Astrocyte (in vitro differentiated cells and primary cell): Measurements from ENCODE around the gene RHBG. TPM values are rescaled to one million over a fixed set of nuclear protein-coding genes. Genes with fewer than 3 reads are reported as not detected.
"Not testable (repeated sequence)": the region's sequence is repeated elsewhere in the genome, so short reads cannot be mapped to it uniquely, and the experiment has no call there.

Experiments
- DNase-seq: peaks from one replicate; pipeline ENCODE4 v3.0.0-alpha.2; 2010; ENCODE audit warnings: low read depth
- FAIRE-seq: peaks from 2 replicates; lab custom pipeline; 2011; peaks lifted over from hg19 to GRCh38; lab: Jason Lieb, UNC
- H2AFZ ChIP-seq: 2 replicates; pipeline ENCODE4 v1.6.0; 2012; ENCODE audit warnings: low read depth, low read length, inconsistent platforms
- H3K27ac ChIP-seq: 2 replicates; pipeline ENCODE4 v1.5.1; 2011; ENCODE audit warnings: low read depth, low read length, inconsistent platforms
- H3K27me3 ChIP-seq: 2 replicates; pipeline ENCODE4 v1.6.0; 2011; ENCODE audit warnings: low read length, inconsistent platforms; ENCODE audit not compliant: insufficient read depth
- H3K36me3 ChIP-seq: 2 replicates; pipeline ENCODE4 v1.5.1; 2011; ENCODE audit warnings: low read length, inconsistent platforms; ENCODE audit not compliant: insufficient read depth
- H3K4me1 ChIP-seq: 2 replicates; pipeline ENCODE4 v1.5.1; 2011; ENCODE audit warnings: low read length, inconsistent platforms; ENCODE audit not compliant: insufficient read depth
- H3K4me2 ChIP-seq: 2 replicates; pipeline ENCODE4 v1.6.0; 2012; ENCODE audit warnings: low read length, inconsistent platforms
- H3K4me3 ChIP-seq: 2 replicates; pipeline ENCODE4 v1.5.1; 2011; ENCODE audit warnings: low read depth, mild to moderate bottlenecking, low read length, inconsistent platforms; ENCODE audit not compliant: insufficient read depth
- H3K79me2 ChIP-seq: 2 replicates; pipeline ENCODE4 v1.6.0; 2012; ENCODE audit warnings: mild to moderate bottlenecking, low read length, inconsistent platforms; ENCODE audit not compliant: insufficient read depth
- H3K9ac ChIP-seq: 2 replicates; pipeline ENCODE4 v1.6.0; 2012; ENCODE audit warnings: mild to moderate bottlenecking, low read length, inconsistent platforms
- H3K9me3 ChIP-seq: 2 replicates; pipeline ENCODE4 v1.5.1; 2012; ENCODE audit warnings: low read depth, mild to moderate bottlenecking, low read length, inconsistent platforms; ENCODE audit not compliant: insufficient read depth
- H4K20me1 ChIP-seq: 2 replicates; pipeline ENCODE4 v1.6.0; 2012; ENCODE audit warnings: low read length, inconsistent platforms; ENCODE audit not compliant: insufficient read depth
- H3K27ac Mint-ChIP-seq: one replicate; pipeline ENCODE4 v1.8.0; 2021; ENCODE audit warnings: mild to moderate bottlenecking, mixed read lengths; ENCODE audit not compliant: unreplicated experiment
- H3K27me3 Mint-ChIP-seq: one replicate; pipeline ENCODE4 v1.8.0; 2021; ENCODE audit warnings: low read depth, mixed read lengths; ENCODE audit not compliant: unreplicated experiment
- H3K36me3 Mint-ChIP-seq: one replicate; pipeline ENCODE4 v1.8.0; 2021; ENCODE audit warnings: low read depth, mixed read lengths; ENCODE audit not compliant: unreplicated experiment
- H3K4me1 Mint-ChIP-seq: one replicate; pipeline ENCODE4 v1.8.0; 2021; ENCODE audit warnings: low read depth, mixed read lengths; ENCODE audit not compliant: unreplicated experiment
- H3K4me3 Mint-ChIP-seq: one replicate; pipeline ENCODE4 v1.8.0; 2021; ENCODE audit warnings: mild to moderate bottlenecking, moderate library complexity, mixed read lengths; ENCODE audit not compliant: unreplicated experiment
- H3K9me3 Mint-ChIP-seq: one replicate; pipeline ENCODE4 v1.8.0; 2021; ENCODE audit warnings: mild to moderate bottlenecking, mixed read lengths; ENCODE audit not compliant: unreplicated experiment
- CTCF ChIP-seq: IDR thresholded peaks from 2 replicates; pipeline ENCODE4 v1.5.1; 2011; ENCODE audit warnings: low read depth, mild to moderate bottlenecking, inconsistent platforms, low read length, moderate library complexity; ENCODE audit not compliant: insufficient read depth
- EZH2 ChIP-seq: IDR thresholded peaks from 2 replicates; pipeline ENCODE4 v1.6.1; 2012; ENCODE audit warnings: mild to moderate bottlenecking, low read length, inconsistent platforms; ENCODE audit not compliant: insufficient read depth
- total RNA-seq: library from RNA; stranded (reverse); gene quantifications from 2 replicates; pipeline ENCODE4 v1.2.1, GENCODE V29; 2021

The RHBG gene
- total RNA-seq, 1 donor from 2014 or later: not detected

DNA sequence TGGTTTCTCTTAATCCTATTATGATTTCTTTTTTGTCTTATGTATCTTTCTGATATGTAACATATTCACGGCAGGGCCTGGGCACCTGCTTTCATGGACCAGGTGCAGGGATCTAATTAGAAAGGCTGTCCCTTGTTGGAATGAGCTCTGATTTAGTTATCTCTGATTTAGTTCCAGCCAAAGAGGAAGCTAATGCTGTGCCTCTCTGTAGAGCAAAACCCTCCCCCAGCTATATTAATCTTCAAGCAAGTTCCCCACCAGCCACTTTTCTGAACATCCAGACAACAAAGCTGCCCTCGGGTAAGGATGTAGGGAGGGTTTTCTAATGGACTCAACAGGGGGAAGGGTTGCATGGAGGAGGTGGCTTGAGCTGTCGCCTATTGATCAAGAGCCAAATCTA, 24.6 kb upstream of the RHBG start:
- Mint-ChIP-seq H3K27me3 (peaks cover 6% of the 10 kb centered on the region), H3K36me3 (no peaks in the 10 kb centered on the region), H3K9me3 (no peaks in the 10 kb centered on the region), H3K4me3 (no peak overlapping the region), H3K4me1 (peaks cover 3% of the 10 kb centered on the region), H3K27ac (no peak overlapping the region)
- no peak overlapping the region for H3K4me3 ChIP-seq
- H3K27ac ChIP-seq: no peak overlapping the region
- H3K79me2 ChIP-seq: no peaks in the 10 kb centered on the region
- peaks cover 8% of the 10 kb centered on the region for H3K4me1 ChIP-seq
- H3K4me2 ChIP-seq: no peak overlapping the region
- no peak for FAIRE-seq
- peaks cover 6% of the 10 kb centered on the region for H3K27me3 ChIP-seq
- DNase-seq: no peak
- H3K9me3 ChIP-seq: no peaks in the 10 kb centered on the region
- TF ChIP-seq CTCF (no peak), EZH2 (no peak)
- no peak overlapping the region for H2AFZ ChIP-seq
- H4K20me1 ChIP-seq: no peaks in the 10 kb centered on the region
- H3K36me3 ChIP-seq: no peaks in the 10 kb centered on the region
- H3K9ac ChIP-seq: no peak overlapping the region

DNA sequence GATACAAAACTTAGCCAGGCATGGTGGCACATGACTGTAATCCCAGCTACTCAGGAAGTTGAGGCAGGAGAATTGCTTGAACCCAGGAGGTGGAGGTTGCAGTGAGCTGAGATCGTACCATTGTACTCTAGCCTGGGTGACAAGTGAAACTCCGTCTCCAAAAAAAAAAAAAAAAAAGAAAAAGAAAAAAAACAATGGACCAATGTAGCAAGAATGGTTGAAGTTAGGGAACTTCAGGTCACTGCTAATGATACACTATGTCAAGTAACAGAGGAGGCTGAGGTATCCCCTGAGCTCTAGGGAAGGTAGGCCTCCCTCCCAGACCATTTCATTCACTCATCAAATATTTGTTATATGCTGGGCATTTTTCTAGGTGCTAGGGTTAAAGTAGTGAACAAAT, 23.0 kb upstream of the RHBG start:
- H3K4me3 ChIP-seq, H3K9me3 Mint-ChIP-seq, H3K27ac Mint-ChIP-seq, H3K9me3 ChIP-seq, H3K27me3 ChIP-seq, H3K4me3 Mint-ChIP-seq, H3K9ac ChIP-seq, DNase-seq, H3K4me2 ChIP-seq, H2AFZ ChIP-seq, H3K79me2 ChIP-seq, FAIRE-seq, H3K27ac ChIP-seq, H3K36me3 Mint-ChIP-seq, H3K27me3 Mint-ChIP-seq, H3K4me1 Mint-ChIP-seq, H3K36me3 ChIP-seq, H4K20me1 ChIP-seq, H3K4me1 ChIP-seq: not testable (repeated sequence)

DNA sequence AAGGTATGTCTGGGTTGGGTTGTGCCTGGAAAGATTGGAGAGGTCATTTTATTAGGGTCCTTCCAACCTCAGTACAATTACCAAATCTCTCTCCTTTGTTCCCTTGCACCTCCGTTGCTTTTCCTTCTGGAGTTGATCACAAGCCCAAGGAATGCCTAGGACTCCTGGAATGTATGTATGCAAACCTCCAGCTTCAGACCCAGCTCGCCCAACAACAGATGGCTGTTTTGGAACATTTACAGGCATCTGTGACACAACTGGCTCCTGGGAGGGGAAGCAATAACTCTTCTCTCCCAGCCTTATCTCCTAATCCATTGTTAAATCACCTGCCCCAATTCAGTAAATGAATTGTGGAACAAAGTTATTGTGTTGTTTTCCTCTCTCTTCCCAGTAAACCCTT, 22.4 kb upstream of the RHBG start:
- Histone ChIP-seq H3K9ac (no peak overlapping the region), H3K27ac (no peak overlapping the region), H2AFZ (no peak overlapping the region), H3K36me3 (no peaks in the 10 kb centered on the region), H3K4me3 (no peak overlapping the region), H4K20me1 (no peaks in the 10 kb centered on the region), H3K4me1 (peaks cover 8% of the 10 kb centered on the region), H3K4me2 (peak overlapping the region; percentile 2), H3K79me2 (no peaks in the 10 kb centered on the region), H3K27me3 (peaks cover 11% of the 10 kb centered on the region), H3K9me3 (no peaks in the 10 kb centered on the region)
- TF ChIP-seq EZH2: no peak
- TF ChIP-seq CTCF: no peak
- DNase-seq (peak; percentile 49), FAIRE-seq (no peak)
- H3K4me3 Mint-ChIP-seq: no peak overlapping the region
- H3K27me3 Mint-ChIP-seq: peaks cover 6% of the 10 kb centered on the region
- H3K36me3 Mint-ChIP-seq: no peaks in the 10 kb centered on the region
- H3K27ac Mint-ChIP-seq: no peak overlapping the region
- no peaks in the 10 kb centered on the region for H3K9me3 Mint-ChIP-seq
- H3K4me1 Mint-ChIP-seq: peaks cover 3% of the 10 kb centered on the region
